Epithelial cell of esophagus (primary cell): ENCODE results near the gene CCDC177.

Experiments
- DNase-seq: peaks from one replicate; pipeline ENCODE4 v3.0.0; 2010; ENCODE audit warnings: low read depth
- H3K4me3 ChIP-seq: 2 replicates; pipeline ENCODE4 v1.5.1; 2011; ENCODE audit warnings: mild to moderate bottlenecking, low read length, control low read depth
- TF ChIP-seq, protein P1 (sequence below): IDR thresholded peaks from 2 replicates; pipeline ENCODE4 v1.5.1; 2011; ENCODE audit warnings: low read depth, mild to moderate bottlenecking, low read length, control low read depth, inconsistent platforms; ENCODE audit not compliant: insufficient read depth; ENCODE audit errors: missing control alignments

Gene CCDC177

GRCh38 chr14:69539631-69540410 lies 34.9 kb downstream of the CCDC177 start:
- TF ChIP-seq, protein P1, sequence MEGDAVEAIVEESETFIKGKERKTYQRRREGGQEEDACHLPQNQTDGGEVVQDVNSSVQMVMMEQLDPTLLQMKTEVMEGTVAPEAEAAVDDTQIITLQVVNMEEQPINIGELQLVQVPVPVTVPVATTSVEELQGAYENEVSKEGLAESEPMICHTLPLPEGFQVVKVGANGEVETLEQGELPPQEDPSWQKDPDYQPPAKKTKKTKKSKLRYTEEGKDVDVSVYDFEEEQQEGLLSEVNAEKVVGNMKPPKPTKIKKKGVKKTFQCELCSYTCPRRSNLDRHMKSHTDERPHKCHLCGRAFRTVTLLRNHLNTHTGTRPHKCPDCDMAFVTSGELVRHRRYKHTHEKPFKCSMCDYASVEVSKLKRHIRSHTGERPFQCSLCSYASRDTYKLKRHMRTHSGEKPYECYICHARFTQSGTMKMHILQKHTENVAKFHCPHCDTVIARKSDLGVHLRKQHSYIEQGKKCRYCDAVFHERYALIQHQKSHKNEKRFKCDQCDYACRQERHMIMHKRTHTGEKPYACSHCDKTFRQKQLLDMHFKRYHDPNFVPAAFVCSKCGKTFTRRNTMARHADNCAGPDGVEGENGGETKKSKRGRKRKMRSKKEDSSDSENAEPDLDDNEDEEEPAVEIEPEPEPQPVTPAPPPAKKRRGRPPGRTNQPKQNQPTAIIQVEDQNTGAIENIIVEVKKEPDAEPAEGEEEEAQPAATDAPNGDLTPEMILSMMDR, result no peak
- H3K4me3 ChIP-seq, result no peak overlapping the region
- DNase-seq, result peak; percentile 85

- no peak for DNase-seq
- TF ChIP-seq, protein P1, result no peak
- no peak overlapping the region for H3K4me3 ChIP-seq
These were observed 35.9 kb downstream of the CCDC177 start for GRCh38 chr14:69538766-69539165.

- no peak overlapping the region for H3K4me3 ChIP-seq
- DNase-seq, result peak; percentile 18
- TF ChIP-seq, protein P1, result no peak
These were observed 36.8 kb downstream of the CCDC177 start for GRCh38 chr14:69537900-69538299.

GRCh38 chr14:69536971-69537370 lies 37.7 kb downstream of the CCDC177 start:
- H3K4me3 ChIP-seq, result no peak overlapping the region
- TF ChIP-seq, protein P1, result no peak
- DNase-seq, result no peak

DNA sequence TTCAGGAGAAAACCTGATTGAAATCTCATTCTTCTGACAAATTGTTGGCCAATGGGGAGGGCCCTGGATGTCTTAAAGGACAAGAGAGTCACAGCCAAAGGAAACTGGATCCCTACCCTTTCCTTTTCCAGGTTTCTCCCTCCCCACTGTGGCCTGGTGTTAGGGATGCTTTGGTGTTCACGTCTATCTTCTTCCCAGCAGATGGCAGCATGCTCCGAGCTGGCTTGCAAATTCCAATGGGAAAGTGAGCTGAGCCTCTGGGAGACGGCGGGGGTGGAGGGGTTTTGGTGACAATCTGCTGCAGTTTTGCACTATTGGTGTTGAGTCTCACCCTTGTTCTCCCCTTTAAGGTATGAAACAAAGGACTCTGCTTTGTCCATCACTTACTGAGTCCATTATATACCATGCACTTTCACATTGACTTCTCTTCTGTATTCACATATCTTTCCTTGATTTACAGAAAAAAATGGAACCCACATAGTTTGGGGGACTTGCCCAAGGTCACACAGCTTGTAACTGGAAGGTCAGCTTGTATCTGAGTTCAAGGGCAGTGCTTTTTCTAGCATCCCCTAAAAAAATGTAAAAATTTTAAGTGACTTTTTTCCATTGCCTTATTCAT lies 39.3 kb downstream of the CCDC177 start:
- no peak overlapping the region for H3K4me3 ChIP-seq
- DNase-seq, result peak; percentile 66
- TF ChIP-seq, protein P1, result peak; percentile 87

DNA sequence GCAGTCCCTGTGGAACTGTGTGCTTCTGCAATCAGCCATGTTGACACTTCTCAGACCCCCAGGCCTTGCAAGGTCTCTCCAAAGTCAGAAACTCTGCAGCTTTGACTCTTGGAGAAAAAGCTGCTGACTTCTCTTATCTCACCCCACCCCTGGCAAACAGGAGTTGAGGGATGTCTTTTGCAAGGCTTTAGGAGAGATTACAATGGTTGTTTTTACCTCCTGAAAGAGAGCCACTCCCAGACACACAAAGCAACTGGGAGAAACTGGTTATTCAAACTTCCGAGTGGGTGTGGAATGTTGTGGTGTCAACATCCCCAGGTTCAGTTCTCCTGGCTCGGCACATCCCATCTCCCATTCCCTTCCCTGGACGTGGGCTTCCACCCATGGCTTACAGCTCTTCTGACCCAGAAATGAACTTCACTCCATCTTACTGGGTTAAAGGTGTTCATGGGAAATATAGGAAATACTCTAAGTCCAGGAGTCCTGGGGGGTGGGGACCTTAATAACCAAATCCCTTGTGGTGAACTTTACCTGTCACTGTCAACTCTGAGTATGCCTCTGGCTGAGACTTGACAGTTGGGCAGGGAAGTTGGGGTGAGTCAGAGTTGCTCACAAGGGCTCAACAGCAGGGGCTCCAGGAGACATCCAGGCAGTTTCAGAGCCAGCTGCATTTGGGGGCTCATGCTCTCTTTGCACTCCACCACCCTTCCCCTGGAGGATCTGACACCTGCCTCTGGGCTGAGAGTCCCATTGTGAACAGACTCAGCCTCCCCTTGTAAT lies 41.9 kb downstream of the CCDC177 start:
- TF ChIP-seq, protein P1, result no peak
- DNase-seq, result peak; percentile 71
- no peak overlapping the region for H3K4me3 ChIP-seq
